Measurements from ENCODE around the gene APOD.
"Not testable (repeated sequence)": the region's sequence is repeated elsewhere in the genome, so short reads cannot be mapped to it uniquely, and the experiment has no call there.

APOD gene

GRCh38 chr3:195583831-195584542, at the start of gene APOD:
Gene APOD (minus strand): TSS chr3:195583940. CDS start chr3:195579461, 4,479 bp downstream.
- DNase-seq (ENCODE audit: low read depth): no peak

- not testable (repeated sequence) for DNase-seq (ENCODE audit: low read depth)
Measured at GRCh38 chr3:195633351-195633750, 49.6 kb upstream of the APOD start.

- DNase-seq (ENCODE audit: low read depth): not testable (repeated sequence)
Measured at GRCh38 chr3:195632501-195633185, 48.9 kb upstream of the APOD start.

GRCh38 chr3:195632046-195632445, 48.3 kb upstream of the APOD start:
- DNase-seq (ENCODE audit: low read depth): not testable (repeated sequence)

- not testable (repeated sequence) for DNase-seq (ENCODE audit: low read depth)
Measured at GRCh38 chr3:195630938-195631495, 47.3 kb upstream of the APOD start.

GRCh38 chr3:195630086-195630917, 46.6 kb upstream of the APOD start:
- DNase-seq (ENCODE audit: low read depth): not testable (repeated sequence)

GRCh38 chr3:195629682-195630081, 45.9 kb upstream of the APOD start:
- DNase-seq (ENCODE audit: low read depth): not testable (repeated sequence)

GRCh38 chr3:195628386-195628920, 44.7 kb upstream of the APOD start:
- not testable (repeated sequence) for DNase-seq (ENCODE audit: low read depth)

GRCh38 chr3:195627515-195628385, 44.0 kb upstream of the APOD start:
- not testable (repeated sequence) for DNase-seq (ENCODE audit: low read depth)

GRCh38 chr3:195624603-195625560, 41.1 kb upstream of the APOD start:
- DNase-seq (ENCODE audit: low read depth): not testable (repeated sequence)

GRCh38 chr3:195624171-195624570, 40.4 kb upstream of the APOD start:
- DNase-seq (ENCODE audit: low read depth): not testable (repeated sequence)

GRCh38 chr3:195623217-195623965, 39.7 kb upstream of the APOD start:
- not testable (repeated sequence) for DNase-seq (ENCODE audit: low read depth)

- not testable (repeated sequence) for DNase-seq (ENCODE audit: low read depth)
Measured at GRCh38 chr3:195622523-195623170, 38.9 kb upstream of the APOD start.

GRCh38 chr3:195622012-195622411, 38.3 kb upstream of the APOD start:
- not testable (repeated sequence) for DNase-seq (ENCODE audit: low read depth)

GRCh38 chr3:195621095-195621494, 37.4 kb upstream of the APOD start:
- not testable (repeated sequence) for DNase-seq (ENCODE audit: low read depth)

- not testable (repeated sequence) for DNase-seq (ENCODE audit: low read depth)
Measured at GRCh38 chr3:195620476-195620875, 36.7 kb upstream of the APOD start.

- DNase-seq (ENCODE audit: low read depth): not testable (repeated sequence)
Measured at GRCh38 chr3:195619591-195620369, 36.0 kb upstream of the APOD start.

Measured in ELR (cell line).